Body of pancreas (tissue), 4 donors: ENCODE data around the gene CYBB. TPM values are rescaled to one million over a fixed set of nuclear protein-coding genes. Genes with fewer than 3 reads are reported as not detected.

Source experiments
- ATAC-seq: fragments of 150-250 bp; one replicate; pipeline ENCODE4 v1.9.1; 2016
- DNase-seq, 4 donors: peaks; one replicate each; pipeline ENCODE4 v3.0.0-alpha.2; 2019
- H3K27ac ChIP-seq, 4 donors: fragments of 200-600 bp; sonication (generic); 1 replicate in 3 of 4; 2 replicates in 1 of 4; pipeline versions ENCODE4 v1.5.1 to v1.6.1; 2016 to 2019; ENCODE audit warnings: mild to moderate bottlenecking in 1 of 4, mixed read lengths in 1 of 4, moderate library complexity in 1 of 4
- H3K27me3 ChIP-seq, 2 donors: fragments of 200-600 bp; sonication (generic); one replicate each; pipeline ENCODE4 v1.6.0; 2016; ENCODE audit warnings: mild to moderate bottlenecking in 1 of 2
- H3K36me3 ChIP-seq, 2 donors: fragments of 200-600 bp; sonication (generic); replicated peaks in 1 of 2; 2 replicates each; pipeline ENCODE4 v1.5.1; 2016; ENCODE audit warnings: low read depth in 2 of 2; ENCODE audit not compliant: insufficient read depth in 1 of 2
- H3K4me1 ChIP-seq: fragments of 200-600 bp; sonication (generic); one replicate; pipeline ENCODE4 v1.6.0; 2016
- H3K4me3 ChIP-seq, 2 donors: fragments of 200-600 bp; sonication (generic); 1 replicate in 1 of 2; 2 replicates in 1 of 2; pipeline ENCODE4 v1.5.1; 2016 to 2019
- H3K9me3 ChIP-seq, 3 donors: fragments of 200-600 bp; sonication (generic); 1 replicate in 2 of 3; 2 replicates in 1 of 3; pipeline ENCODE4 v1.5.1; 2016
- POLR2A ChIP-seq, 3 donors: fragments of 450-650 bp; IDR thresholded peaks; one replicate each; pipeline ENCODE4 v1.6.1; 2016; ENCODE audit warnings: antibody characterized with exemption in 3 of 3, mild to moderate bottlenecking in 2 of 3
- WGBS, 2 donors: methylation state at CpG; one replicate each; pipeline ENCODE4 v1.1.5; 2017; 5-methylcytosine and 5-hydroxymethylcytosine counted together
- intact Hi-C: fragments of 100-400 bp; cut with DNase I; formaldehyde crosslinking; loops from one replicate; pipeline ENCODE4 v1.15.1; 2023
- total RNA-seq, 2 donors: library from RNA; depleted of rRNA; stranded (reverse); fragments of >200 nt; gene quantifications; one replicate each; pipeline ENCODE4 v1.1.0, GENCODE V29; 2016
- TF ChIP-seq, protein P1 (sequence below), 7 experiments: fragments of 450-650 bp in 4 of 7; fragments of 200-600 bp in 3 of 7; sonication (generic) in 3 of 7; IDR thresholded peaks; one replicate each; pipeline ENCODE4 v1.5.1; 2016 to 2019; ENCODE audit warnings: antibody characterized with exemption in 7 of 7

The CYBB gene
- total RNA-seq, 2 donors from 2014 or later: 3.6 to 11.2 TPM

DNA sequence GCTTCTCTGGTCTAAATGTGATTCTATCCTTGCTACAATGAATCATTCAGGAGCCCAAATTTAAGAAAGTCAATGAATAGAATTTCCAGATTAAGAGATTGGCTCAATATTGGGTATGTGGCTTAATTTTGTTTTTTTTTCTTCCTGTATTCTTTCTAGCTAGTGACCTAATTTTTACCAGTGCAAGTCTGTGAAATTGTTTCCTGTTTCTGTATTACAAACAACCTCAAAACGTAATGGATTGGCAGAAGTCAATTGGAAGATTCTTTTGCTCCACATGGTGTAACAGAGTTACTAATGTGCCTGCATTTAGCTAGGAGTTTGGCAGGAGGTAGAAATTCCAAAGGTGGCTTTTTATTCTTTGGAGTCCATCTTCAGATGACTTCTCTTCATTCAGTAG lies 49.9 kb downstream of the CYBB start:
- Histone ChIP-seq H3K9me3 (no peaks in the 10 kb centered on the region), H3K4me3 (no peak overlapping the region), H3K4me1 (peaks cover 5% of the 10 kb centered on the region), H3K27me3 (no peaks in the 10 kb centered on the region), H3K27ac (no peak overlapping the region), H3K36me3 (no peaks in the 10 kb centered on the region)
- WGBS, 2 donors: 52 to 63% methylated on average over 1 of the region's 1 CpG
- intact Hi-C loops: loop anchor here (10.0 kb wide), 1 partner anchor 75 kb away; no protein-coding TSS in a partner anchor
- ATAC-seq: no peak
- no peak for DNase-seq
- TF ChIP-seq, protein P1, sequence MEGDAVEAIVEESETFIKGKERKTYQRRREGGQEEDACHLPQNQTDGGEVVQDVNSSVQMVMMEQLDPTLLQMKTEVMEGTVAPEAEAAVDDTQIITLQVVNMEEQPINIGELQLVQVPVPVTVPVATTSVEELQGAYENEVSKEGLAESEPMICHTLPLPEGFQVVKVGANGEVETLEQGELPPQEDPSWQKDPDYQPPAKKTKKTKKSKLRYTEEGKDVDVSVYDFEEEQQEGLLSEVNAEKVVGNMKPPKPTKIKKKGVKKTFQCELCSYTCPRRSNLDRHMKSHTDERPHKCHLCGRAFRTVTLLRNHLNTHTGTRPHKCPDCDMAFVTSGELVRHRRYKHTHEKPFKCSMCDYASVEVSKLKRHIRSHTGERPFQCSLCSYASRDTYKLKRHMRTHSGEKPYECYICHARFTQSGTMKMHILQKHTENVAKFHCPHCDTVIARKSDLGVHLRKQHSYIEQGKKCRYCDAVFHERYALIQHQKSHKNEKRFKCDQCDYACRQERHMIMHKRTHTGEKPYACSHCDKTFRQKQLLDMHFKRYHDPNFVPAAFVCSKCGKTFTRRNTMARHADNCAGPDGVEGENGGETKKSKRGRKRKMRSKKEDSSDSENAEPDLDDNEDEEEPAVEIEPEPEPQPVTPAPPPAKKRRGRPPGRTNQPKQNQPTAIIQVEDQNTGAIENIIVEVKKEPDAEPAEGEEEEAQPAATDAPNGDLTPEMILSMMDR (IDR thresholded peaks at IDR 0.05): no peak
- no peak for TF ChIP-seq POLR2A (IDR thresholded peaks at IDR 0.05)

DNA sequence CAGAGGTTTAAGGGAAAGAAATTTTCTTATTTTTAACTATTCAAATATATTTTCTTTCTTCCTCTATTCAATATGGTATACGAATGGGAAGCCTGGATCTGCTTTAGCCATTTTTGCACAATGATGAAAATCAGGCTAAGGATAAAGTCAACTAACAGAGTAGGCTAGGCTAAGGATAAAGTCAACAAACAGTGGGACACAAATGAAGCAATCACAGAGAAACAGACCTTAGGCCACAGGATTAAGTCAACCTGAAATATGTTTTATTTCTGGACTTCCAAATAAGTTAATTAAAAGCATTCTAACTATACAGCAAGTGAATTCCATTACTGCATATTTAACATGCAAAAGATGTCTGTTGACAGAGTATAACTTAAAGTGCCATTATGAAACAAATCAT lies 50.5 kb downstream of the CYBB start:
- WGBS, 2 donors: 50 to 53% methylated on average over 1 of the region's 1 CpG
- TF ChIP-seq, protein P1 (IDR thresholded peaks at IDR 0.05): no peak
- TF ChIP-seq POLR2A (IDR thresholded peaks at IDR 0.05): no peak
- ATAC-seq (no peak), DNase-seq (no peak)
- Histone ChIP-seq H3K4me1 (no peaks in the 10 kb centered on the region), H3K36me3 (no peaks in the 10 kb centered on the region), H3K27ac (no peak overlapping the region), H3K27me3 (no peaks in the 10 kb centered on the region), H3K4me3 (no peak overlapping the region), H3K9me3 (no peaks in the 10 kb centered on the region)
- intact Hi-C loops: no loop called here

DNA sequence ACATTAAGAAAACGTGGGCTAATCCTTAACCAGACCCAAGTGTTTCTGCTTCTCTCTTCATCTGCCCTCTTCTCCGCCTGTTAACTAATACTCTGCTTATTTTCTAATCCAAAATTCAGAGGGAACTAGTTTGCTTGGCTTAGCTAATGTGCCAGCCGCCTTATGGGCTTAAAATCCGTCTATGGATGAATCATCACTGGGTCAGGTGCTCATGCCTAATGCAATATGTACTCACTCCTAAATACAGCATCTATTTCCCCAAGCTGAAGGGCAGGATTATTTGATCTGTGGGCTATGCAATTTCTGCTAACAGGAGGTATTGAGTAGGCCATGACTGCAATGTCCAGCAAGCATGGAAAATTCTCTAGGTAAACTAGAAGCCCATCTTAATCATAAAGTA lies 55.1 kb downstream of the CYBB start:
- Histone ChIP-seq H3K36me3 (no peaks in the 10 kb centered on the region), H3K27me3 (no peaks in the 10 kb centered on the region), H3K27ac (no peak overlapping the region), H3K4me3 (no peak overlapping the region), H3K9me3 (no peaks in the 10 kb centered on the region), H3K4me1 (no peaks in the 10 kb centered on the region)
- intact Hi-C loops: no loop called here
- whole genome bisulfite sequencing, 2 donors: 74 to 77% methylated on average over 4 of the region's 4 CpGs
- no peak for TF ChIP-seq POLR2A (IDR thresholded peaks at IDR 0.05)
- TF ChIP-seq, protein P1 (IDR thresholded peaks at IDR 0.05): no peak
- ATAC-seq (no peak), DNase-seq (no peak)

DNA sequence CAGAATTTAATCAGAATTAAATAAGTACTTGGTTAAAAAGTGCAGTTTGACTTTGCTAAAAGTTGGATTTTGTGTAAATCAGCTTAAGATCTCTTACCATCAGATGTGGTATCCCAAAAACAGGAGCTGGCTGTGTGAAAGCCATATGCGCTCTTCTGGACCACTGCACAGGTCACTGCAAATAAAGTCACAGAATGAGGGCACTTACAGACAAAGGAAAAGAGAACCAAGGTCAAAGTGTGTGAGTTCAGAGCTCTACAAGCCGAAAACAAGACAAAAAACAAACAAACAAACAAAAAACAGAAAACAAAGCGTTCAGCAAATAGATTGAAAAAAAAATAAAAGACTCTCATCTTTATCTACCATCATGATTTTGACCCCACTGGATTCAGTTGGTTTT lies 61.1 kb downstream of the CYBB start:
- DNase-seq (no peak), ATAC-seq (no peak)
- no peak overlapping the region for H3K27ac ChIP-seq
- H3K36me3 ChIP-seq: no peaks in the 10 kb centered on the region
- no peak for TF ChIP-seq POLR2A (IDR thresholded peaks at IDR 0.05)
- TF ChIP-seq, protein P1 (IDR thresholded peaks at IDR 0.05): no peak
- H3K9me3 ChIP-seq: no peaks in the 10 kb centered on the region
- WGBS, 2 donors: 93% methylated on average over 3 of the region's 3 CpGs
- no peak overlapping the region for H3K4me3 ChIP-seq
- no peaks in the 10 kb centered on the region for H3K4me1 ChIP-seq
- H3K27me3 ChIP-seq: no peaks in the 10 kb centered on the region
- intact Hi-C loops: no loop called here

DNA sequence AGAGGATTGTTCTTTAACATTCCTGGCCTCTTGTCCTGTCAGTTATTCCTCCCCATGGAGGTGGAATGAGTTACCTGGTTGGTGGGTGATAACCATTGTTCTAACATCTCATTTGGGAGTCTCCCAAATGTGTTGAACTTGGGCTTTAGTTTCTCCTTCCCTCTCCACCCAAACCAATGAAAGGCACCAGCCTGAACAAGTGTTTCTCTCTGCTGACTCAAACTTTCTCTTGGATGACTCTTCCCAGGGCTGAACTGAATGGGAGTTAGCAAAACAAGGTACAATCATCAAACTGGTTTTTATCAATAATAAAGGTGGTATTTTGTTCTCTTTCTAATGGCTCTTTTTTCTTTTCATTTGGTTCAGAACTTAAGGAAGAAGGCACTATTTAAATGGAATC lies 64.8 kb downstream of the CYBB start:
- DNase-seq: no peak
- H3K4me1 ChIP-seq: peaks cover 5% of the 10 kb centered on the region
- intact Hi-C loops: no loop called here
- H3K27ac ChIP-seq: no peak overlapping the region
- H3K36me3 ChIP-seq: no peaks in the 10 kb centered on the region
- ATAC-seq: no peak
- no peaks in the 10 kb centered on the region for H3K9me3 ChIP-seq
- TF ChIP-seq, protein P1 (IDR thresholded peaks at IDR 0.05): no peak
- TF ChIP-seq POLR2A (IDR thresholded peaks at IDR 0.05): no peak
- H3K27me3 ChIP-seq: no peaks in the 10 kb centered on the region
- H3K4me3 ChIP-seq: no peak overlapping the region
